Measurements from ENCODE around the gene STEAP4.

The STEAP4 gene

GRCh38 chr7:88259656-88260380, 46.9 kb downstream of the STEAP4 start:
- TF ChIP-seq SIN3A (IDR thresholded peaks at IDR 0.05; ENCODE audit: borderline replicate concordance, insufficient read depth, low read length) (no peak), FOXP2 (optimal IDR thresholded peaks at IDR 0.05; ENCODE audit: borderline replicate concordance, extremely low read depth, extremely low read length, insufficient read depth) (no peak), POLR2AphosphoS5 (IDR thresholded peaks at IDR 0.05; ENCODE audit: low read depth, low read length) (no peak), TAF1 (IDR thresholded peaks at IDR 0.05; ENCODE audit: borderline replicate concordance, insufficient read depth, low read length) (no peak), REST (IDR thresholded peaks at IDR 0.05; ENCODE audit: insufficient read depth in 1 of 2, low read depth in 2 of 2, low read length in 2 of 2) (no peak)

GRCh38 chr7:88256906-88257305, 49.8 kb downstream of the STEAP4 start:
- TF ChIP-seq TAF1 (IDR thresholded peaks at IDR 0.05; ENCODE audit: borderline replicate concordance, insufficient read depth, low read length): no peak
- TF ChIP-seq SIN3A (IDR thresholded peaks at IDR 0.05; ENCODE audit: borderline replicate concordance, insufficient read depth, low read length): no peak
- TF ChIP-seq POLR2AphosphoS5 (IDR thresholded peaks at IDR 0.05; ENCODE audit: low read depth, low read length): no peak
- no peak for TF ChIP-seq FOXP2 (optimal IDR thresholded peaks at IDR 0.05; ENCODE audit: borderline replicate concordance, extremely low read depth, extremely low read length, insufficient read depth)
- TF ChIP-seq REST (IDR thresholded peaks at IDR 0.05; ENCODE audit: insufficient read depth in 1 of 2, low read depth in 2 of 2, low read length in 2 of 2): no peak

GRCh38 chr7:88254721-88255424, 51.8 kb downstream of the STEAP4 start:
- TF ChIP-seq POLR2AphosphoS5 (IDR thresholded peaks at IDR 0.05; ENCODE audit: low read depth, low read length) (no peak), REST (IDR thresholded peaks at IDR 0.05; ENCODE audit: insufficient read depth in 1 of 2, low read depth in 2 of 2, low read length in 2 of 2) (no peak), SIN3A (IDR thresholded peaks at IDR 0.05; ENCODE audit: borderline replicate concordance, insufficient read depth, low read length) (no peak), TAF1 (IDR thresholded peaks at IDR 0.05; ENCODE audit: borderline replicate concordance, insufficient read depth, low read length) (no peak), FOXP2 (optimal IDR thresholded peaks at IDR 0.05; ENCODE audit: borderline replicate concordance, extremely low read depth, extremely low read length, insufficient read depth) (no peak)

- TF ChIP-seq POLR2AphosphoS5 (IDR thresholded peaks at IDR 0.05; ENCODE audit: low read depth, low read length) (no peak), TAF1 (IDR thresholded peaks at IDR 0.05; ENCODE audit: borderline replicate concordance, insufficient read depth, low read length) (no peak), SIN3A (IDR thresholded peaks at IDR 0.05; ENCODE audit: borderline replicate concordance, insufficient read depth, low read length) (no peak), FOXP2 (optimal IDR thresholded peaks at IDR 0.05; ENCODE audit: borderline replicate concordance, extremely low read depth, extremely low read length, insufficient read depth) (no peak), REST (IDR thresholded peaks at IDR 0.05; ENCODE audit: insufficient read depth in 1 of 2, low read depth in 2 of 2, low read length in 2 of 2) (no peak)
Measured at GRCh38 chr7:88253640-88254039, 53.1 kb downstream of the STEAP4 start.

All from PFSK-1 (cell line).